GM18508 (cell line): ENCODE data around the gene LRRC3.
"Not testable (repeated sequence)": the region's sequence is repeated elsewhere in the genome, so short reads cannot be mapped to it uniquely, and the experiment has no call there.

ENCODE experiments used
- ATAC-seq: cut with Tn5 transposase; IDR thresholded peaks from one replicate; pipeline ENCODE4 v1.9.1; 2021; ENCODE audit warnings: moderate number of reproducible peaks; ENCODE audit not compliant: insufficient read depth, unreplicated experiment

The LRRC3 gene

GRCh38 chr21:44492567-44493385 is 37.5 kb downstream of the LRRC3 start:
- no peak for ATAC-seq

GRCh38 chr21:44494418-44494817 is 39.1 kb downstream of the LRRC3 start:
- ATAC-seq, result no peak

GRCh38 chr21:44494956-44495355 is 39.6 kb downstream of the LRRC3 start:
- ATAC-seq, result no peak

GRCh38 chr21:44495611-44496563 is 40.6 kb downstream of the LRRC3 start:
- no peak for ATAC-seq

GRCh38 chr21:44496564-44497550 is 41.5 kb downstream of the LRRC3 start:
- no peak for ATAC-seq

GRCh38 chr21:44497703-44498126 is 42.4 kb downstream of the LRRC3 start:
- no peak for ATAC-seq

GRCh38 chr21:44498280-44499210 is 43.2 kb downstream of the LRRC3 start:
- no peak for ATAC-seq

- no peak for ATAC-seq
Measured at GRCh38 chr21:44499211-44499560, 43.9 kb downstream of the LRRC3 start.

- ATAC-seq, result no peak
Measured at GRCh38 chr21:44499631-44500030, 44.3 kb downstream of the LRRC3 start.

GRCh38 chr21:44500111-44500510 is 44.8 kb downstream of the LRRC3 start:
- ATAC-seq, result no peak

- no peak for ATAC-seq
Measured at GRCh38 chr21:44502171-44502958, 47.1 kb downstream of the LRRC3 start.

- not testable (repeated sequence) for ATAC-seq
Measured at GRCh38 chr21:44503006-44503889, 47.9 kb downstream of the LRRC3 start.

- no peak for ATAC-seq
Measured at GRCh38 chr21:44503901-44504399, 48.6 kb downstream of the LRRC3 start.

GRCh38 chr21:44505673-44506278 is 50.5 kb downstream of the LRRC3 start:
- ATAC-seq, result no peak

- ATAC-seq, result no peak
Measured at GRCh38 chr21:44506279-44507255, 51.3 kb downstream of the LRRC3 start.
